RCC 7860 (cell line): ENCODE measurements around the gene SERP2.
"Not testable (repeated sequence)": the region's sequence is repeated elsewhere in the genome, so short reads cannot be mapped to it uniquely, and the experiment has no call there.

ENCODE experiments used
- DNase-seq: peaks from one replicate; pipeline ENCODE4 v3.0.0-alpha.2; 2015; ENCODE audit warnings: low spot score
- FAIRE-seq: peaks from 2 replicates; lab custom pipeline; 2012; peaks lifted over from hg19 to GRCh38; lab: Jason Lieb, UNC

Gene SERP2

GRCh38 chr13:44373601-44374347 lies at the start of gene SERP2:
TSS of gene SERP2 (plus strand) at chr13:44373824. CDS start at chr13:44374026, 202 bp downstream.
- no peak for FAIRE-seq
- no peak for DNase-seq

- DNase-seq: no peak
- FAIRE-seq: no peak
Observed at GRCh38 chr13:44326961-44327360, 46.7 kb upstream of the SERP2 start.

GRCh38 chr13:44329041-44329440 lies 44.6 kb upstream of the SERP2 start:
- DNase-seq, FAIRE-seq: not testable (repeated sequence)

GRCh38 chr13:44329909-44330545 lies 43.6 kb upstream of the SERP2 start:
- DNase-seq: no peak
- no peak for FAIRE-seq

- DNase-seq (no peak), FAIRE-seq (no peak)
Observed at GRCh38 chr13:44331446-44331845, 42.2 kb upstream of the SERP2 start.

GRCh38 chr13:44331912-44332851 lies 41.4 kb upstream of the SERP2 start:
- DNase-seq (no peak), FAIRE-seq (no peak)

GRCh38 chr13:44333950-44334655 lies 39.5 kb upstream of the SERP2 start:
- DNase-seq (no peak), FAIRE-seq (no peak)

GRCh38 chr13:44334751-44335150 lies 38.9 kb upstream of the SERP2 start:
- FAIRE-seq: no peak
- no peak for DNase-seq

- FAIRE-seq (no peak), DNase-seq (no peak)
Observed at GRCh38 chr13:44336934-44337333, 36.7 kb upstream of the SERP2 start.

- no peak for DNase-seq
- FAIRE-seq: no peak
Observed at GRCh38 chr13:44337581-44337980, 36.0 kb upstream of the SERP2 start.

GRCh38 chr13:44340508-44340907 lies 33.1 kb upstream of the SERP2 start:
- FAIRE-seq (no peak), DNase-seq (no peak)

GRCh38 chr13:44342741-44343140 lies 30.9 kb upstream of the SERP2 start:
- FAIRE-seq (no peak), DNase-seq (no peak)

GRCh38 chr13:44346534-44346933 lies 27.1 kb upstream of the SERP2 start:
- no peak for FAIRE-seq

GRCh38 chr13:44347301-44347700 lies 26.3 kb upstream of the SERP2 start:
- DNase-seq (no peak), FAIRE-seq (no peak)

More at GRCh38 chr13:44346534-44346933, 27.1 kb upstream of the SERP2 start:
- no peak for DNase-seq

- FAIRE-seq (no peak), DNase-seq (no peak)
Observed at GRCh38 chr13:44347949-44348348, 25.7 kb upstream of the SERP2 start.

- DNase-seq: no peak
- no peak for FAIRE-seq
Observed at GRCh38 chr13:44350775-44351504, 22.7 kb upstream of the SERP2 start.

GRCh38 chr13:44351505-44351854 lies 22.1 kb upstream of the SERP2 start:
- FAIRE-seq (no peak), DNase-seq (no peak)

GRCh38 chr13:44352202-44352601 lies 21.4 kb upstream of the SERP2 start:
- FAIRE-seq: no peak
- no peak for DNase-seq

- DNase-seq (no peak), FAIRE-seq (no peak)
Observed at GRCh38 chr13:44352671-44353070, 21.0 kb upstream of the SERP2 start.

- FAIRE-seq (no peak), DNase-seq (no peak)
Observed at GRCh38 chr13:44354331-44354730, 19.3 kb upstream of the SERP2 start.
